GM12873 (cell line): ENCODE data around the gene GTPBP4.

ENCODE experiments used
- TF ChIP-seq, protein P1 (sequence below): IDR thresholded peaks from 2 replicates; pipeline ENCODE4 v1.5.1; 2012; ENCODE audit warnings: low read depth, mild to moderate bottlenecking, moderate library complexity, low read length, control low read depth; ENCODE audit not compliant: insufficient read depth; ENCODE audit errors: missing control alignments

GTPBP4 gene

DNA sequence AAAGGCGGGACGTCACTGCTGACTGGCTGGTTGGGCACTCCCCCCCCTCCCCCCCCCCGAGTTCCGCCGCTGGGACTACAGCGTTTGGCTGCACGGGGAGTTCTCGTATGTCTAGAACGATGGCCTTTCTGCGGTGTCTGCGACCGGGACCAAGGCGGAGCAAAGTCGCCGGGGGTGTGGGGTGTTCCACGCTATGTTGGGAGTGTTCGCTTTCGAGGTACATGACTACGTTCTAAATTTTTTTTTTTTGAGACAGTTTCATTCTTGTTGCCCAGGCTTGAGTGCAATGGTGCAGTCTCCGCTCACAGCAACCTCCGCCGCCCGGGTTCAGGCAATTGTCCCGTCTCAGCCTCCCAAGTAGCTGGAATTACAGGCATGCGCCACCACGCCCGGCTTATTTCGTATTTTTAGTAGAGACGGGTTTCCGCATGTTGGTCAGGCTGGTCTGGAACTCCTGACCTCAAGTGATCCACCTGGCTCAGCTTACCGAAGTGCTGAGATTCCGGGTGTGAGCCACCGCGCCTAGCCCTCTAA lies 61.3 kb downstream of the GTPBP4 start:
- TF ChIP-seq, protein P1, sequence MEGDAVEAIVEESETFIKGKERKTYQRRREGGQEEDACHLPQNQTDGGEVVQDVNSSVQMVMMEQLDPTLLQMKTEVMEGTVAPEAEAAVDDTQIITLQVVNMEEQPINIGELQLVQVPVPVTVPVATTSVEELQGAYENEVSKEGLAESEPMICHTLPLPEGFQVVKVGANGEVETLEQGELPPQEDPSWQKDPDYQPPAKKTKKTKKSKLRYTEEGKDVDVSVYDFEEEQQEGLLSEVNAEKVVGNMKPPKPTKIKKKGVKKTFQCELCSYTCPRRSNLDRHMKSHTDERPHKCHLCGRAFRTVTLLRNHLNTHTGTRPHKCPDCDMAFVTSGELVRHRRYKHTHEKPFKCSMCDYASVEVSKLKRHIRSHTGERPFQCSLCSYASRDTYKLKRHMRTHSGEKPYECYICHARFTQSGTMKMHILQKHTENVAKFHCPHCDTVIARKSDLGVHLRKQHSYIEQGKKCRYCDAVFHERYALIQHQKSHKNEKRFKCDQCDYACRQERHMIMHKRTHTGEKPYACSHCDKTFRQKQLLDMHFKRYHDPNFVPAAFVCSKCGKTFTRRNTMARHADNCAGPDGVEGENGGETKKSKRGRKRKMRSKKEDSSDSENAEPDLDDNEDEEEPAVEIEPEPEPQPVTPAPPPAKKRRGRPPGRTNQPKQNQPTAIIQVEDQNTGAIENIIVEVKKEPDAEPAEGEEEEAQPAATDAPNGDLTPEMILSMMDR: no peak

DNA sequence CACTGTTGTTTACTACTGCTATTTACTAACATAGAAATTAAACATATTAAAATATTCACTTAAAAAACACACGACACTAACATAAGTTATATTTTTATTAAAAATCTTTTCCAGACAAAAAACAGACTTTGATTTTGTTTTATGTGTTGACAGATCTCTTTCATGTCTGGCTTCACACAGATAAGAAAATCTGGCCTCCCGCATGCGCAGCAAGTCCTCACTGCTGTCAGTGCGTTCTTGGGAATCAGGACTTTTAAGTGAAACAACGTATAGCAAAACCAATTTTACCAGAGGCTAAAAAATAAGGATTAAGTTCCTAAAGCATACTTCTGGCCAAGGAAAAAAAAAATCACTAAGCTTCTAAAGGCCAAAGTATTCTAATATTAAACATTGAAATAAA lies 61.9 kb downstream of the GTPBP4 start:
- TF ChIP-seq, protein P1: no peak

DNA sequence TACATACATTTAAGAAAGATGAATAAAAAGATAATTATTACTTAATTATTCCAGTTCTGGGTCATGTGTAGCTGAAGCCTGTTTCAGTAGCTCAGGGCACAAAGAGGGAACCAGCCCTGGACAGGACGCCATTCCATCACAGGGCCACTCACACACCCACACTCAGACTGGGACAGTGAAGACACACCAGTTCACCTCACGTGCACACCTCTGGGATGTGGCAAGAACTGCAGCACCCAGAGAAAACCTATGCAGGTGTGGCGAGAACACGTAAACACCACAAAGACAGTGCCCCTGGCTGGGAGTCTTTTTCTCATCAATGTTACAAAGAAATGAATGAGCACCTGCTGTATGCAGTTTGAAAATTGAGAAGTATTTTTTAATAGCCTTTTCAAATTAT lies 62.3 kb downstream of the GTPBP4 start:
- TF ChIP-seq, protein P1: peak; percentile 52

DNA sequence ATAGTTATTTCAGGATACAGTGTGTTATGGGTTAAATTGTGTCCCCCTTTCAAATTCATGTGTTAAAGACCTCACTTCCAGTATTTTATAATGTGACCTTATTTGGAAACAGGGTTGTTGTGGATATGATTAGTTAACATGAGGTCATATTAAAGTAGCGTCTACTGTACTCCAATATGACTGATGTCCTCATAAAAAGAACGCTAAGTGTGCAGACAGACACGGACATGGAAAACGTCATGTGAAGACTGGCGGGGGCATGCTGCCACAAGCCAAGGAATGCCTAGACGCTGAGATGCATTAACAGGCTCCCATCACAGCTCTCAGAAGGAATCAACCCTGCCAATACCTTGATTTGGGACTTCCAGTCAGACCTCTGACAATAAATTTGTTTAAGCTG lies 66.5 kb downstream of the GTPBP4 start:
- TF ChIP-seq, protein P1: no peak

DNA sequence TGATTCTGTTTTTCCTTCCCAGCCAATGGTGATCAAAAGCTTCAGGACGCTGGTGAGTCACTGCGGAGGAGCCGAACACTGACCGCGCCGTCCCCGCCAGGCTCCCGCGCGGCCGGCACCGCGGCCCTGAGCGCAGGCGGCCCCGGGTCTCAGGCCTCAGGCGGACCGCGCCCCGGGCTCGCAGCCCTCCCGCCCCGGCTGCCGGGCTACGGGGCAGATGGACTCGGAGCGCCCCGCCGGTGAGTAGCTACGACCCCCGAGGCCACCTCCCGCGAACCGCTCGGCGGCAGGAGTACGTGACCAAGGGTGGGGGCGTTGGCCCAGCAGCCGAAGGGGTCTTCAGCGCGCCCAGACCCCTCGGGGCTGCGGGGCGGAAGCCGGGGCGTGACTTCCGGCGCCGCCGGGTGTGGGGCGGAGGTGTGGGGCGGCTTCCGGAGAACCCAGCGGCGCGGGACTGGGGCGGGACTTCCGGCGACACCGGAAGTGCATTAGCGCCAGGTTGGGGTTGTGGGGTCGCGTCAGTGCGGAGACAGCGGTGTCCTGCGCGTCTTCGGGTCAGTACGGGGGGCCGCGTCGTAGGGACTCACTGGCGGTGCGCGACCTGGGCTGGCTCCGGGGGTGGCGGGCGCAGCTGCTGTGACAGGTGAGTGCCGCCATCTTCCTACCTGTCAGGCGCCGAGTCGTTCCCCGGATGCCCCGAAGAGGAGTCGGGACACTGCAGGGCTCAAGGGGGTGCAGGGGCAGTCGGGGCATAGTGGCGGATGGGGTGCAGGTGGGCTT lies 68.3 kb downstream of the GTPBP4 start, which contains the start of gene WDR37:
Gene WDR37 (plus strand): TSS at position 60 of the 780 bp plus-strand sequence. CDS start 15,771 bp downstream, outside the sequence.
- TF ChIP-seq, protein P1: no peak

DNA sequence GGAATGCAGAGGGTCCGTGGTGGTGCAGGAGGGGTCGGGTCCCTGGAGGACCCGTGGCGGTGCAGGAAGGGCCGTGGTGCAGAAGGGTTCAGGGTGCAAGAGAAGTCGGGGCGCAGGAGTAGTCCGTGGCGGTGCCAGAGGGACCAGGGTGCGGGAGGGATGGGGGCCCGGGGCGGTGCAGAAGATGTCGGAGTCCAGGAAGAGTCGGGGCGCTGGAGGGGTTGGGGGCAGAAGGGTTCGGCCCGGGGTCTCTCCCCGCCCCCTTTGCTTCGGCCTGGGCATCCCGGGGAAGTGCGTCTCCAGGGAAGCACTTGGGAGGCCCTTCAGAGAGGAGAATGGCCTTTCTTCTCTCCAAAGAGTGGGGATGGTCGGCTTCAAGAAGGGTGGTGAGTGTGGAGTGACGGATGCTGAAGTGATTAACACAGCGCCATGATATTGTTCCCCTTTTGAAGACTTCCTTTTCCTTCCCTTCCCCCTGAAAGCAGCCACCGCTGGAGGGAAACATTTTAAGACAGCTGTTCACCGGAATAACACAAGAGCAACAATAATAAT lies 68.9 kb downstream of the GTPBP4 start:
- TF ChIP-seq, protein P1: no peak

DNA sequence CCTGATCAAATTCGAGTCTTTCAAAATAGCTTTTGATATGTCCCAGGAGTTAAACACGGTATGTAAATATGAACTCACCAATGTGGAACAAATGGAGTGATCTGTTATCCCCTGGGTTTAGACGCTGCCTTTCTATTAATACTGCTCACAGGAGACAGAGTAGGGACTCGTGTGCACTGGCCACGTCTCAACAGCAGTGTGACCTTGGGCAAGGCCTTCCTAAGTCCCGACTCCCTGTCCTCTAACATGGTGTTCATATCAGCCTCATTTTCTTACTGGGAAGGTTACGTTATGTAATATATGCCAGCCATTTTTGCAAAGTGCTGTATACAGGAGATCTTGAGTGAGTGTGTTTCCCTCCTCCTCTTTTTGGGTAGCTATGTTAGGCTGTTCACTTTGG lies 69.8 kb downstream of the GTPBP4 start:
- TF ChIP-seq, protein P1: no peak
